ENCODE measurements around the gene PGM2.
"Not testable (repeated sequence)": the region's sequence is repeated elsewhere in the genome, so short reads cannot be mapped to it uniquely, and the experiment has no call there.

GRCh38 chr4:37787883-37788460 is 38.5 kb upstream of the PGM2 start:
- TF ChIP-seq CTCF (IDR thresholded peaks at IDR 0.05; ENCODE audit: borderline replicate concordance, extremely low read depth, low read length, poor library complexity, severe bottlenecking); EZH2 (IDR thresholded peaks at IDR 0.05; ENCODE audit: borderline replicate concordance, low read depth, low read length, severe bottlenecking): not testable (repeated sequence)
